Measurements from ENCODE around the gene SLC25A18. TPM values are rescaled to one million over a fixed set of nuclear protein-coding genes. Genes with fewer than 3 reads are reported as not detected.
"Not testable (repeated sequence)": the region's sequence is repeated elsewhere in the genome, so short reads cannot be mapped to it uniquely, and the experiment has no call there.

Gene SLC25A18
- total RNA-seq, 4 donors from 2014 or later: 7.9 to 28.7 (median 19.9) TPM

DNA sequence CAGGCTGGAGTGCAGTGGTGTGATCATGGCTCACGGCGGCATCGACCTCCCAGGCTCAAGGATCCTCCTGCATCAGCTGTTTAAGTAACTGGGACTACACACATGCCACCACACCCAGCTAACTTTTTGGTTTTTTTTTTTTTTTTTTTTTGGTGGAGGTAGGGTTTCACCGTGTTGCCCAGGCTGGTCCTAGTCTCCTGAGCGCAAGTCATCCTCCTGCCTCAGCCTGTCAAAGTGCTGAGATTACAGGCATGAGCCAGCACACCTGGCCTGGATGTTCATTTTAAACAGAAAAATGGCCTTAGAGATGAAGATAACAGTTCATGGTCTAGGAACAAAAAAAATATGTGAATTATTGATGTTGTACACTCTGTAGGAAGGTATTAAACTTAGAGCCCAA lies 13.6 kb upstream of the SLC25A18 start:
- ATAC-seq (ENCODE audit: low FRiP score): no peak
- TF ChIP-seq, protein P1, sequence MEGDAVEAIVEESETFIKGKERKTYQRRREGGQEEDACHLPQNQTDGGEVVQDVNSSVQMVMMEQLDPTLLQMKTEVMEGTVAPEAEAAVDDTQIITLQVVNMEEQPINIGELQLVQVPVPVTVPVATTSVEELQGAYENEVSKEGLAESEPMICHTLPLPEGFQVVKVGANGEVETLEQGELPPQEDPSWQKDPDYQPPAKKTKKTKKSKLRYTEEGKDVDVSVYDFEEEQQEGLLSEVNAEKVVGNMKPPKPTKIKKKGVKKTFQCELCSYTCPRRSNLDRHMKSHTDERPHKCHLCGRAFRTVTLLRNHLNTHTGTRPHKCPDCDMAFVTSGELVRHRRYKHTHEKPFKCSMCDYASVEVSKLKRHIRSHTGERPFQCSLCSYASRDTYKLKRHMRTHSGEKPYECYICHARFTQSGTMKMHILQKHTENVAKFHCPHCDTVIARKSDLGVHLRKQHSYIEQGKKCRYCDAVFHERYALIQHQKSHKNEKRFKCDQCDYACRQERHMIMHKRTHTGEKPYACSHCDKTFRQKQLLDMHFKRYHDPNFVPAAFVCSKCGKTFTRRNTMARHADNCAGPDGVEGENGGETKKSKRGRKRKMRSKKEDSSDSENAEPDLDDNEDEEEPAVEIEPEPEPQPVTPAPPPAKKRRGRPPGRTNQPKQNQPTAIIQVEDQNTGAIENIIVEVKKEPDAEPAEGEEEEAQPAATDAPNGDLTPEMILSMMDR (IDR thresholded peaks at IDR 0.05): no peak

DNA sequence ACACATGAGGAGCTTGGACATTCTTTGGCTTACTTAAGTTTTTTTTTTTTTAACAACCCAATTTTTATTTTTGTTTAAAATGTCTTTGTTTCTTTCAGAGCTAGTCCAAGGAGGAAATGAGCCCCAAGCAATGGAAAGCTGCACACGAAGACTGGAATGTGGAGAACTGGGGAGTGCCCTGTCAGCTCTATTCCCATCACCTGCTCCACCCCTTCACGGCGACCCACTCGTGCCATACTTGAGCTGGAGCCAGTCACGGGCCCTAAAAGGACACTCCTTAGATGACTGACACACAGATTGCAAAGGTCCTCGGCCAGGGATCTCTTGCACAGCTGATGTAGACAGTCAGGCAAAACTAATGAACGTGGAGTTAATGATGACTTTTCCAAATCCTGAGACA lies 10.6 kb upstream of the SLC25A18 start:
- TF ChIP-seq, protein P1 (IDR thresholded peaks at IDR 0.05): no peak
- no peak for DNase-seq (ENCODE audit: low spot score)
- no peak for ATAC-seq (ENCODE audit: low FRiP score)

More for the DNA sequence above, 13.6 kb upstream of the SLC25A18 start:
- DNase-seq (ENCODE audit: low spot score): no peak

DNA sequence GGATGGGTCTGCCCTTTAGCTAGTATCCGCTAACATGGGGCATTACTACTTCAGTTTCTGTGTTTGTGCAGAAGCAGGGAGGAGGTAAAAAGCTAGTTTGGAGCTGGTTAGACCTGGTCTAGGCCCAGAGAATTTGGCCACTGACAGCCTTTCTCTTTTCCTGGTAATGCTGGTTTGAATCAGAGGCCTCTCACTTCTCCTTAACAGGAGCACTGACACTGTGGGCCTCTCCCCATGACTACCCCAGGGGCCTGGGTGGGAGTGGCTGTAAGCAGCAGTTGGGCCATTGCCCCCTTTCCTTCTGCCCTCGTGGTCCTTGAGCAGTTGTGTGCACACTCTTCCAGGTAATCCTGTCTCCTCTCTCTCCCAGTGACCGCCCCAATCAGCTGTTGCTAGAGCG lies 8.5 kb upstream of the SLC25A18 start:
- TF ChIP-seq, protein P1 (IDR thresholded peaks at IDR 0.05): no peak
- DNase-seq (ENCODE audit: low spot score) (no peak), ATAC-seq (ENCODE audit: low FRiP score) (no peak)

DNA sequence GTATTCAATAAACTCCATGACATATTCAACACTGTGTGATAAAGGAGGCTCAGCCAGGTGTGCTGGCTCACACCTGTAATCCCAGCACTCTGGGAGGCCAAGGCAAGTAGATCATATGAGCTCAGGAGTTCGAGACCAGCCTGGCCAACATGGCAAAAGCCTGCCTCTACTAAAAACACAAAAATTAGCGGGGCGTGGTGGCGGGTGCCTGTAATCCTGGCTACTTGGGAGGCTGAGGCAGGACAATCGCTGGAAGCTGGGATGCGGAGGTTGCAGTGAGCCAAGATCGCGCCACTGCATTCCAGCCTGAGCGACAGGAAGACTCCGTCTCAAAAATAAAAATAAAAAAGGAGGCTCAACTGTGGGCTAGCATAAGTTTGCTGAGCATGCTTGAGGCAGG lies 4.1 kb upstream of the SLC25A18 start:
- no peak for ATAC-seq (ENCODE audit: low FRiP score)
- TF ChIP-seq, protein P1 (IDR thresholded peaks at IDR 0.05): no peak
- no peak for DNase-seq (ENCODE audit: low spot score)

DNA sequence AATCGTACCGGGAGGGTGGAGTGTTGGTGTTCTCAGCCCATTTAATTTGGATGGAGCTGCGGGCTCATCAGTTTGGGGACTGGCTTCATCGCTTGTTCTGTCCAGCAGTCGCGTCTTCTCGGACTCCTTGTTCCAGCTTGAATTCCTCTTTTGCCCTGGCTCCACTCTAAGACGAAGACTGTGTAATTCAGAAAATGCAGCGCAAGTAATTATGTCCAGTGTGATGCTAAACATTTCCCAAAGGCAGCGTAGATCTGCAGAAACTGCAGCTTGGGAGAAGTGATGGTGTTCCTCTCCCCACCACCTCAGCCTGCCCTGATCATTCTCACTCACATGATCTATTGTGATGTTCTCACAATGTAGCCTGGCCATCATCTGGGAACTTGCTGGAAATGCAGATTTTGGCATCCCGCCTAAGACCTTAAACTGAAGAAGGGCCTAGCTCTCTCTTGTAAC lies 666 bp downstream of the SLC25A18 start:
- no peak for DNase-seq (ENCODE audit: low spot score)
- TF ChIP-seq, protein P1 (IDR thresholded peaks at IDR 0.05): no peak
- no peak for ATAC-seq (ENCODE audit: low FRiP score)

DNA sequence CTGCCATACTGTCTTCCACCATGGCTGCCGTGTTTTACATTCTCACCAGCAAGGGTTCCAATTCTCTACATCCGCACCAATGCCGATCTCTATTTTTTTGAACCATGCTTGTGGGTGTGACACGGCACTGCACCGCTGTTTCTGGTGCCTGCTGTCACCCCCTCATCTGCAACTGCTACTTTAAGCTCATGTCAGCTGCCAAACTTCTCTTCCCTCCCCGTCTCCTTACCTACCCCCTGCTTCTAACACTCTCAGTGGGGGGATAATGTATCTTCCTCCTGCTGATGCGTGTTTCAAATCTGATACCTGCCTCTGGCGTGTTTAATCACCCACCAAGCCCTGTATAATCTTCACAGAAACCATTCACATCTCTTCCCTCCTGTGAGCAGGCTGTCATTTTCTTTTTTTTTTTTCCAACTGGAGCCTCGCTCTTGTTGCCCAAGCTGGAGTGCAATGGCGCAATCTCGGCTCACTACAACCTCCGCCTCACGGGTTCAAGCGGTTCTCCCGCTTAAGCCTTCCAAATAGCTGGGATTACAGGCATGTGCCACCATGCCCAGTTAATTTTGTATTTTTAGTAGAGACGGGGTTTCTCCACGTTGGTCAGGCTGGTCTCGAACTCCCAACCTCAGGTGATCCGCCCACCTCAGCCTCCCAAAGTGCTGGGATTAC lies 2.9 kb downstream of the SLC25A18 start:
- ATAC-seq (ENCODE audit: low FRiP score); DNase-seq (ENCODE audit: low spot score): not testable (repeated sequence)

DNA sequence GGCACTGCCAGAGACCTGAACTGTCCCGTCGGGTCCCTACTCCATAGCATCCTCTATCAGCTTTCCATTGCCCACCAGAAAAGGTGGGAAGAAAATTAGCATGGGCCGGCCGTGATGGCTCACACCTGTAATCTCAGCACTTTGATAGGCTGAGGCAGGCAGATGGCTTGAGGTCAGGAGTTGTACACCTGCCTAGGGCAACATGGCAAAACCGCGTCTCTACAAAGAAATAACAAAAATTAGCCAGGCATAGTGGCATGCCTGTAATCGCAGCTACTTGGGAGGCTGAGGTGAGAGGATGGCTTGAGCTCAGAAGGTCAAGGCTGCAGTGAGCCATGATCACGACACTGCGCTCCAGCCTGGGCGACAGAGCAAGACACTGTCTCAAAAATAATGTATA lies 3.5 kb downstream of the SLC25A18 start:
- DNase-seq (ENCODE audit: low spot score): no peak
- TF ChIP-seq, protein P1 (IDR thresholded peaks at IDR 0.05): no peak
- ATAC-seq (ENCODE audit: low FRiP score): no peak

Measured in omental fat pad (tissue), 4 donors.